Measurements from ENCODE around the gene SEL1L3.

Gene SEL1L3

GRCh38 chr4:25835384-25835783 lies 27.4 kb downstream of the SEL1L3 start:
- Histone ChIP-seq H3K27ac (ENCODE audit: extremely low read depth, low read depth, low read length) (no peak overlapping the region), H3K36me3 (ENCODE audit: control insufficient read depth in 2 of 2, insufficient read depth in 1 of 2, low read length in 2 of 2) (peaks cover 0 to 3% of the 10 kb centered on the region in 2 experiments; a peak in 1 of 3 replicates), H3K4me3 (ENCODE audit: low read depth, low read length) (no peak overlapping the region), H3K4me1 (ENCODE audit: control insufficient read depth, insufficient read depth, low read length) (no peaks in the 10 kb centered on the region), H3K9me3 (ENCODE audit: control insufficient read depth, insufficient read depth, low read depth, low read length) (no peaks in the 10 kb centered on the region)
- TF ChIP-seq ZSCAN5A (tag by site-specific recombination; IDR thresholded peaks at IDR 0.05) (no peak), ZNF610 (tag by site-specific recombination; IDR thresholded peaks at IDR 0.05; ENCODE audit: borderline replicate concordance) (no peak), ZNF529 (tag by site-specific recombination; IDR thresholded peaks at IDR 0.05; ENCODE audit: insufficient replicate concordance) (no peak), ZNF677 (tag by site-specific recombination; IDR thresholded peaks at IDR 0.05) (no peak), IKZF3 (tag by site-specific recombination; IDR thresholded peaks at IDR 0.05) (no peak)
- ChIA-PET POLR2A (no interaction called here), CTCF (no interaction called here)

DNA sequence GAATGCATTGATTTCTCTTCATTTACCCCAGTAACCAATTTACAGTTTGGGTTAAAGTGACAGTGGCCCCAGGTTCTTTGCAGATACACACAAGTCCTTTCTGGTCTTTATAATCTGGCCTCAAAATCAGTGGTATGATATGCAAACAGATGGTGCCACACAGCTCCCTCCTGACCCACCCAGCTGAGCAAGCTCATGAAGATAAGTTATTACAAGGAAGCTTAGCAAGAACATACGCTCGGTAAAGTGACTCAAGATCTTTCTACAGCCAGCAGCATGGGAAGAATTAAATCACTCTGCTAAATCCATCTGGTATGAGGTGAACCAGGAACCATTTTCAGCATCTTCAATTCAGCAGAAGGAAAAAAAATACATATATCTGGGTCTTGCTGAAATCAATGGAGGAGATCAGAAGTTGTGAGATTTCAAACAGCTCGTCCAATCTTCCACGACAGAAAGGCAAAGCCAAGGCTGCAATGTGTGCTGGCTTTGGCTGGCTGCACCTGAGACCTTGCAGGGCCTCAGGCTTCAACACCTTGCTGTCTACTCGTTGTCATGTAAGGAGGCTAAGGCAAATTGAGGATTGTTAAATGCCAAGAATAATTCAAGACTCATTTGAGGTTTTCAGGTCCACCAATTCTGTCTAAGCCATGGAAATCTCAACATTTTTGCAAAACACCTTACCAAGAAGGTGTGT lies 28.2 kb downstream of the SEL1L3 start:
- CTCF ChIA-PET, result no interaction called here
- POLR2A ChIA-PET, result no interaction called here
- Histone ChIP-seq H3K4me3 (ENCODE audit: low read depth, low read length) (no peak overlapping the region), H3K9me3 (ENCODE audit: control insufficient read depth, insufficient read depth, low read depth, low read length) (no peaks in the 10 kb centered on the region), H3K36me3 (ENCODE audit: control insufficient read depth in 2 of 2, insufficient read depth in 1 of 2, low read length in 2 of 2) (peaks cover 0 to 4% of the 10 kb centered on the region in 2 experiments; a peak in 1 of 3 replicates), H3K4me1 (ENCODE audit: control insufficient read depth, insufficient read depth, low read length) (no peaks in the 10 kb centered on the region), H3K27ac (ENCODE audit: extremely low read depth, low read depth, low read length) (no peak overlapping the region)
- TF ChIP-seq, protein P1, sequence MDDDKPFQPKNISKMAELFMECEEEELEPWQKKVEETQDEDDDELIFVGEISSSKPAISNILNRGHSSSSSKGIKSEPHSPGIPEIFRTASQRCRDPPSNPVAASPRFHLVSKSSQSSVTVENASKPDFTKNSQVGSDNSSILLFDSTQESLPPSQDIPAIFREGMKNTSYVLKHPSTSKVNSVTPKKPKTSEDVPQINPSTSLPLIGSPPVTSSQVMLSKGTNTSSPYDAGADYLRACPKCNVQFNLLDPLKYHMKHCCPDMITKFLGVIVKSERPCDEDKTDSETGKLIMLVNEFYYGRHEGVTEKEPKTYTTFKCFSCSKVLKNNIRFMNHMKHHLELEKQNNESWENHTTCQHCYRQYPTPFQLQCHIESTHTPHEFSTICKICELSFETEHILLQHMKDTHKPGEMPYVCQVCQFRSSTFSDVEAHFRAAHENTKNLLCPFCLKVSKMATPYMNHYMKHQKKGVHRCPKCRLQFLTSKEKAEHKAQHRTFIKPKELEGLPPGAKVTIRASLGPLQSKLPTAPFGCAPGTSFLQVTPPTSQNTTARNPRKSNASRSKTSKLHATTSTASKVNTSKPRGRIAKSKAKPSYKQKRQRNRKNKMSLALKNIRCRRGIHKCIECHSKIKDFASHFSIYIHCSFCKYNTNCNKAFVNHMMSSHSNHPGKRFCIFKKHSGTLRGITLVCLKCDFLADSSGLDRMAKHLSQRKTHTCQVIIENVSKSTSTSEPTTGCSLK (tag by site-specific recombination; IDR thresholded peaks at IDR 0.05), result no peak
- TF ChIP-seq ZNF623 (tag by site-specific recombination; IDR thresholded peaks at IDR 0.05), result no peak

GRCh38 chr4:25830548-25830947 lies 32.2 kb downstream of the SEL1L3 start:
- CTCF ChIA-PET, result no interaction called here
- H3K36me3 ChIP-seq (ENCODE audit: control insufficient read depth in 2 of 2, insufficient read depth in 1 of 2, low read length in 2 of 2), result peaks cover 0 to 4% of the 10 kb centered on the region in 2 experiments; a peak in 2 of 3 replicates
- no peak for TF ChIP-seq RBAK (tag by site-specific recombination; IDR thresholded peaks at IDR 0.05)
- no peak for TF ChIP-seq ZNF16 (tag by site-specific recombination; IDR thresholded peaks at IDR 0.05; ENCODE audit: low read depth)
- TF ChIP-seq REPIN1 (tag by site-specific recombination; IDR thresholded peaks at IDR 0.05; ENCODE audit: low read depth), result no peak
- TF ChIP-seq, protein P2, sequence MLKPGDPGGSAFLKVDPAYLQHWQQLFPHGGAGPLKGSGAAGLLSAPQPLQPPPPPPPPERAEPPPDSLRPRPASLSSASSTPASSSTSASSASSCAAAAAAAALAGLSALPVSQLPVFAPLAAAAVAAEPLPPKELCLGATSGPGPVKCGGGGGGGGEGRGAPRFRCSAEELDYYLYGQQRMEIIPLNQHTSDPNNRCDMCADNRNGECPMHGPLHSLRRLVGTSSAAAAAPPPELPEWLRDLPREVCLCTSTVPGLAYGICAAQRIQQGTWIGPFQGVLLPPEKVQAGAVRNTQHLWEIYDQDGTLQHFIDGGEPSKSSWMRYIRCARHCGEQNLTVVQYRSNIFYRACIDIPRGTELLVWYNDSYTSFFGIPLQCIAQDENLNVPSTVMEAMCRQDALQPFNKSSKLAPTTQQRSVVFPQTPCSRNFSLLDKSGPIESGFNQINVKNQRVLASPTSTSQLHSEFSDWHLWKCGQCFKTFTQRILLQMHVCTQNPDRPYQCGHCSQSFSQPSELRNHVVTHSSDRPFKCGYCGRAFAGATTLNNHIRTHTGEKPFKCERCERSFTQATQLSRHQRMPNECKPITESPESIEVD (tag by site-specific recombination; IDR thresholded peaks at IDR 0.05), result no peak
- TF ChIP-seq ZNF791 (tag by site-specific recombination; IDR thresholded peaks at IDR 0.05), result no peak
- TF ChIP-seq ZNF169 (tag by site-specific recombination; IDR thresholded peaks at IDR 0.05), result no peak
- no peak for TF ChIP-seq BCL11A (tag by site-specific recombination; IDR thresholded peaks at IDR 0.05; ENCODE audit: low read depth)
- TF ChIP-seq MZF1 (tag by site-specific recombination; IDR thresholded peaks at IDR 0.05; ENCODE audit: borderline replicate concordance), result no peak
- TF ChIP-seq ZNF560 (tag by site-specific recombination; IDR thresholded peaks at IDR 0.05; ENCODE audit: borderline replicate concordance), result no peak
- no peak for TF ChIP-seq ZNF514 (tag by site-specific recombination; IDR thresholded peaks at IDR 0.05)
- TF ChIP-seq ZNF660 (tag by site-specific recombination; IDR thresholded peaks at IDR 0.05), result no peak
- no peak for TF ChIP-seq ZNF10 (tag by site-specific recombination; IDR thresholded peaks at IDR 0.05)
- TF ChIP-seq ZNF174 (tag by site-specific recombination; IDR thresholded peaks at IDR 0.05), result no peak
- TF ChIP-seq OSR2 (tag by site-specific recombination; IDR thresholded peaks at IDR 0.05), result no peak
- no peak for TF ChIP-seq ZNF335 (tag by site-specific recombination; conservative IDR thresholded peaks at IDR 0.05)
- TF ChIP-seq ZFHX2 (tag by site-specific recombination; conservative IDR thresholded peaks at IDR 0.05), result no peak
- POLR2A ChIA-PET, result no interaction called here
- H3K9me3 ChIP-seq (ENCODE audit: control insufficient read depth, insufficient read depth, low read depth, low read length), result no peaks in the 10 kb centered on the region
- H3K27ac ChIP-seq (ENCODE audit: extremely low read depth, low read depth, low read length), result no peak overlapping the region
- H3K4me3 ChIP-seq (ENCODE audit: low read depth, low read length), result no peak overlapping the region
- no peaks in the 10 kb centered on the region for H3K4me1 ChIP-seq (ENCODE audit: control insufficient read depth, insufficient read depth, low read length)
